GM18519 (cell line): ENCODE results near the gene DDR2.
A peak's percentile ranks its signal among the peaks of the same experiment; 100 is the strongest.

Source experiments
- ATAC-seq: cut with Tn5 transposase; IDR thresholded peaks from one replicate; pipeline ENCODE4 v1.9.1; 2021; ENCODE audit warnings: mild to moderate bottlenecking, moderate library complexity; ENCODE audit not compliant: unreplicated experiment, low FRiP score

Gene DDR2

GRCh38 chr1:162822391-162823200 lies 190.3 kb downstream of the DDR2 start:
- ATAC-seq = no peak

- no peak for ATAC-seq
These were observed 191.0 kb downstream of the DDR2 start for GRCh38 chr1:162823231-162823630.

- no peak for ATAC-seq
These were observed 191.7 kb downstream of the DDR2 start for GRCh38 chr1:162823771-162824525.

- no peak for ATAC-seq
These were observed 197.0 kb downstream of the DDR2 start for GRCh38 chr1:162829268-162829667.

DNA sequence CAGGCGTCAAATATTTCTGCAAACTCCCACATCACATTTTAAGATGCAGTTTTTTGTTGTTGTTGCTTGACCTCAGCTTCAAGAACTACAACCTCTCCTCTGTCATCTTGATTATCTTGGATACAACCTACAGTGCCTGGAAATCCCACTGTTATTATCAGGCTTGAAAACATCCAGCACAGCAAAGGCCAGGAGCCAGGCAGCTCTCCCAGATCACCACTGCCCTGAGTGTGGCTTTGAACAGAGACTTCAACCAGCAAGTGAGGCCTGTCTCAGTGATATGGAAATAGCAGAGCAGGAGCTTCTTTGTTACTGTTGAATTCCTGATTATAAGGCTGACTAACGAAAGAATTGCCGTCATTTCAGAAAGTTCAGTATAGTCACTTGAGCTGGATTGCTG lies 200.2 kb downstream of the DDR2 start:
- ATAC-seq = no peak

DNA sequence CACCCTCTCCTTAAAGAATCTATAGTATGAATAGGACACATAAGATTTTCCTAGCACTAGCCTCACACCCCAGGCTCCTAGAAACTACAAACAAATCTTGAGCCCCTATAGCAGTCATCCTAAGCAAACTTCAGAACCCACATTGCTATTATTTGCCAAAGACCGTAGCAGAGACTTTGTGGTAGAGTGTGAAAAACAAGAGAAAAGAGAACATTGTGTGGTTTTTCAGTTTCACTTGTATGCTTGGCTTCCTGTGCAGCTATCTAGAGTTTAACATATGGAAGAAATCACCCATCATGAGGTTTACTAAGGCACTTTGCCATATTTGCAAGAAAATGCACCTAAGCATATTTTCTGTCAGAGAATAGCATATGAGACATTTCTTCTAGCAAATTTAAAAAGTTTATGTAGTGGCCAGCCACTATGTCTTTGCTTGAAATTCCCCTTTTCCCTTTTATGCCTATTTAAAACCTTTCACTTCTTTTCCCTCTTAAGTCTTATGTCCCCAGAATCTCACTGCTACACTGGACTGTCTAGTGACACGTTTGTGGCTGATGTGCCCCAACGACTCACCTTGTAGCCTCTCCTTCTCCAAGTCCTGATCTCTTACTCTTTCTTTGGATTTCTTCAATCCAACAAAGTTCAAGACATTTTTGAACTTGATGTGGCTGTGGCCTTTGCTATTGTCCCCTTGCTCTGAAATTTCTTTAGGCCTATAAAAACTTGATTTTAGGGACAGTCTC lies 203.1 kb downstream of the DDR2 start:
- ATAC-seq = peak; percentile 93
